K562 (cell line): ENCODE results near the gene GAPVD1. TPM values are rescaled to one million over a fixed set of nuclear protein-coding genes. Genes with fewer than 3 reads are reported as not detected.

Source experiments
- ADNP ChIP-seq: fragments of 200-800 bp; sonication (Bioruptor generic); IDR thresholded peaks from 2 replicates; pipeline ENCODE4 v1.6.1; 2016; ENCODE audit warnings: missing genetic modification characterization, missing compliant biosample characterization
- CTBP1 ChIP-seq: fragments of 450-650 bp; IDR thresholded peaks from 2 replicates; pipeline ENCODE4 v1.6.1; 2016; ENCODE audit warnings: borderline replicate concordance
- ETS2 ChIP-seq: IDR thresholded peaks from 2 replicates; pipeline ENCODE4 v1.6.1; 2016; ENCODE audit warnings: borderline replicate concordance, missing genetic modification characterization, mild to moderate bottlenecking, moderate library complexity, missing compliant biosample characterization; ENCODE audit not compliant: poor library complexity, severe bottlenecking
- ID3 ChIP-seq, 2 experiments: fragments of 250-450 bp in 1 of 2; fragments of 450-650 bp in 1 of 2; sonication (Bioruptor Pico) in 1 of 2; IDR thresholded peaks; 2 replicates each; pipeline versions ENCODE4 v1.6.1 to v1.8.0; 2016 to 2021; ENCODE audit warnings: mild to moderate bottlenecking in 2 of 2, moderate library complexity in 2 of 2, missing compliant biosample characterization in 1 of 2, missing genetic modification characterization in 1 of 2
- KAT2B ChIP-seq: IDR thresholded peaks from one replicate; pipeline ENCODE4 v1.6.1; 2012; ENCODE audit warnings: low read depth, mild to moderate bottlenecking, control low read depth, inconsistent platforms, low read length, moderate library complexity
- MXD1 ChIP-seq: fragments of 250-450 bp; sonication (Bioruptor Pico); IDR thresholded peaks from 2 replicates; pipeline ENCODE4 v1.8.0; 2021; ENCODE audit warnings: borderline replicate concordance, mild to moderate bottlenecking, moderate library complexity; ENCODE audit not compliant: poor library complexity, severe bottlenecking
- NONO ChIP-seq, 2 experiments: fragments of 200-400 bp in 1 of 2; fragments of 450-650 bp in 1 of 2; formaldehyde crosslinking in 1 of 2; IDR thresholded peaks; 2 replicates each; pipeline ENCODE4 v1.6.1; 2017; ENCODE audit warnings: low read depth in 2 of 2, mild to moderate bottlenecking in 2 of 2, moderate library complexity in 2 of 2, low read length in 1 of 2
- POLR3G ChIP-seq: IDR thresholded peaks from 2 replicates; pipeline ENCODE4 v1.6.1; 2011; ENCODE audit not compliant: insufficient read length, insufficient replicate concordance; ENCODE audit errors: extremely low read depth
- RAD21 ChIP-seq, 2 experiments: fragments of 250-450 bp in 1 of 2; fragments of 450-650 bp in 1 of 2; sonication (Bioruptor Pico) in 1 of 2; formaldehyde crosslinking in 1 of 2; IDR thresholded peaks in 1 of 2; conservative IDR thresholded peaks in 1 of 2; 2 replicates each; pipeline versions ENCODE4 v1.4.0 to v1.8.0; 2020 to 2022; ENCODE audit warnings: mild to moderate bottlenecking in 2 of 2, moderate library complexity in 1 of 2
- RFX5 ChIP-seq: IDR thresholded peaks from 2 replicates; pipeline ENCODE4 v1.6.1; 2011; ENCODE audit warnings: low read depth, mild to moderate bottlenecking, improper control_type of control experiment, low read length
- SAFB ChIP-seq: fragments of 200-400 bp; formaldehyde crosslinking; IDR thresholded peaks from 2 replicates; pipeline ENCODE4 v1.6.1; 2017; ENCODE audit warnings: low read depth, low read length, borderline replicate concordance
- SREBF2 ChIP-seq: sonication (generic); formaldehyde crosslinking; IDR thresholded peaks from 2 replicates; pipeline ENCODE4 v1.4.0; 2020; ENCODE audit warnings: mild to moderate bottlenecking, missing genetic modification reagents
- THRB ChIP-seq: fragments of 450-650 bp; formaldehyde crosslinking; conservative IDR thresholded peaks from 2 replicates; pipeline ENCODE4 v1.4.0; 2022; ENCODE audit warnings: mild to moderate bottlenecking, missing genetic modification characterization
- WHSC1 ChIP-seq: IDR thresholded peaks from one replicate; pipeline ENCODE4 v1.6.1; 2012; ENCODE audit warnings: low read length, control low read depth, inconsistent platforms
- ZBTB12 ChIP-seq: fragments of 250-450 bp; sonication (Bioruptor Pico); IDR thresholded peaks from 2 replicates; pipeline ENCODE4 v1.4.0; 2020
- ZNF174 ChIP-seq: fragments of 250-450 bp; sonication (Bioruptor Pico); IDR thresholded peaks from 2 replicates; pipeline ENCODE4 v1.4.0; 2020; ENCODE audit warnings: mild to moderate bottlenecking
- ZNF592 ChIP-seq: fragments of 450-650 bp; IDR thresholded peaks from 2 replicates; pipeline ENCODE4 v1.6.1; 2017; ENCODE audit warnings: antibody characterized with exemption, mild to moderate bottlenecking
- ZNF785 ChIP-seq: fragments of 250-450 bp; sonication (Bioruptor Pico); IDR thresholded peaks from 2 replicates; pipeline ENCODE4 v1.4.0; 2020; ENCODE audit warnings: mild to moderate bottlenecking
- polyA plus RNA-seq, 8 experiments: library from polyadenylated mRNA; depleted of rRNA in 4 of 8; stranded (reverse) in 5 of 8; unstranded in 3 of 8; fragments of >200 nt; fragmentation: Nextera tagmentation in 2 of 8; fragmentation: Illumina TruSeq in 1 of 8; extraction: Ambion mirVana in 2 of 8; extraction: Trizol in 1 of 8; gene quantifications; 2 replicates each; pipeline versions ENCODE4 v1.2.1 to v1.2.3, GENCODE V29; 2011 to 2014; ENCODE audit warnings: inconsistent platforms in 1 of 8, missing spikeins in 1 of 8
- total RNA-seq, 7 experiments: library from RNA; depleted of rRNA in 6 of 7; stranded (reverse); fragments of >200 nt in 6 of 7; fragmentation: Illumina TruSeq in 2 of 7; extraction: Trizol in 2 of 7; gene quantifications; 2 replicates each; pipeline versions ENCODE4 v1.2.1 to v1.2.3, GENCODE V29; 2011 to 2021; ENCODE audit warnings: low replicate concordance in 1 of 7

GAPVD1 gene
- total and polyA plus RNA-seq, 9 of the 15 experiments (the other 6 are each of a cell fraction or from before 2014, with no cell fraction given) = 9.5 to 66.1 (median 45.5) TPM

- TF ChIP-seq ID3 (CRISPR knock-in tag; IDR thresholded peaks at IDR 0.05) (no peak), ID3 (tag; IDR thresholded peaks at IDR 0.05) (peak; percentile 57; the same call in 1 of the 2 replicates), NONO (IDR thresholded peaks at IDR 0.05; ENCODE audit: low read depth in 2 of 2, low read length in 1 of 2) (peak in 1 of 2 experiments; percentile 62; a peak in 2 of 4 replicates), ZNF592 (no peak), ZBTB12 (CRISPR knock-in tag) (peak; percentile 88), ZNF174 (CRISPR knock-in tag) (no peak), WHSC1 (no peak), ETS2 (tag) (no peak), SREBF2 (CRISPR knock-in tag) (no peak), RAD21 (CRISPR knock-in tag; conservative IDR thresholded peaks at IDR 0.05 in 1 of 2, IDR thresholded peaks at IDR 0.05 in 1 of 2) (peak in 1 of 2 experiments; percentile 15; a peak in 2 of 4 replicates), CTBP1 (no peak), ADNP (no peak), POLR3G (no peak), MXD1 (CRISPR knock-in tag) (no peak), THRB (CRISPR knock-in tag) (peak; percentile 87; the same call in 1 of the 2 replicates), KAT2B (no peak), RFX5 (peak; percentile 12; the same call in 1 of the 2 replicates), SAFB (peak; percentile 60; the same call in 1 of the 2 replicates), ZNF785 (CRISPR knock-in tag) (no peak)
Observed at GRCh38 chr9:125241000-125241862, 20.4 kb upstream of the GAPVD1 start, which contains the start of gene HSPA5 (continued).
